Measurements from ENCODE around the gene TMEM14A. TPM values are rescaled to one million over a fixed set of nuclear protein-coding genes. Genes with fewer than 3 reads are reported as not detected.
"Not testable (repeated sequence)": the region's sequence is repeated elsewhere in the genome, so short reads cannot be mapped to it uniquely, and the experiment has no call there.

Gene TMEM14A
- total RNA-seq, 1 donor from 2014 or later: 28.5 TPM

- not testable (repeated sequence) for DNase-seq (ENCODE audit: low spot score); ATAC-seq
Observed at GRCh38 chr6:52655941-52656340, 15.0 kb upstream of the TMEM14A start.

- no peak for DNase-seq (ENCODE audit: low spot score)
- ATAC-seq: no peak
Observed at GRCh38 chr6:52657870-52658269, 13.0 kb upstream of the TMEM14A start.

GRCh38 chr6:52661551-52661950 is 9.4 kb upstream of the TMEM14A start:
- DNase-seq (ENCODE audit: low spot score): no peak
- no peak for ATAC-seq

GRCh38 chr6:52662031-52662430 is 8.9 kb upstream of the TMEM14A start:
- ATAC-seq (no peak), DNase-seq (ENCODE audit: low spot score) (no peak)

- peak; percentile 64 for DNase-seq (ENCODE audit: low spot score)
- ATAC-seq: peak; percentile 71
Observed at GRCh38 chr6:52663120-52663935, 7.6 kb upstream of the TMEM14A start.

- no peak for ATAC-seq
- no peak for DNase-seq (ENCODE audit: low spot score)
Observed at GRCh38 chr6:52663936-52664185, 7.1 kb upstream of the TMEM14A start.

GRCh38 chr6:52664186-52664990 is 6.5 kb upstream of the TMEM14A start:
- peak; percentile 93 for ATAC-seq
- DNase-seq (ENCODE audit: low spot score): peak; percentile 94

GRCh38 chr6:52664991-52665686 is 5.8 kb upstream of the TMEM14A start:
- no peak for DNase-seq (ENCODE audit: low spot score)
- no peak for ATAC-seq

- ATAC-seq: no peak
- DNase-seq (ENCODE audit: low spot score): no peak
Observed at GRCh38 chr6:52666071-52666470, 4.8 kb upstream of the TMEM14A start.

GRCh38 chr6:52666523-52666922 is 4.4 kb upstream of the TMEM14A start:
- DNase-seq (ENCODE audit: low spot score) (peak; percentile 54), ATAC-seq (peak; percentile 7)

- ATAC-seq: no peak
- DNase-seq (ENCODE audit: low spot score): no peak
Observed at GRCh38 chr6:52667572-52667971, 3.3 kb upstream of the TMEM14A start.

- ATAC-seq: no peak
Observed at GRCh38 chr6:52671676-52672075, 763 bp downstream of the TMEM14A start.

GRCh38 chr6:52672412-52673025 is 1.6 kb downstream of the TMEM14A start:
- no peak for ATAC-seq
- no peak for DNase-seq (ENCODE audit: low spot score)

More at GRCh38 chr6:52671676-52672075, 763 bp downstream of the TMEM14A start:
- no peak for DNase-seq (ENCODE audit: low spot score)

- DNase-seq (ENCODE audit: low spot score) (no peak), ATAC-seq (no peak)
Observed at GRCh38 chr6:52674666-52675065, 3.8 kb downstream of the TMEM14A start.

GRCh38 chr6:52675372-52675771 is 4.5 kb downstream of the TMEM14A start:
- no peak for DNase-seq (ENCODE audit: low spot score)
- ATAC-seq: no peak

- DNase-seq (ENCODE audit: low spot score); ATAC-seq: not testable (repeated sequence)
Observed at GRCh38 chr6:52676631-52677030, 5.7 kb downstream of the TMEM14A start.

GRCh38 chr6:52681416-52681815 is 10.5 kb downstream of the TMEM14A start:
- no peak for DNase-seq (ENCODE audit: low spot score)
- ATAC-seq: no peak

GRCh38 chr6:52686878-52687699 is 16.2 kb downstream of the TMEM14A start:
- ATAC-seq: no peak
- DNase-seq (ENCODE audit: low spot score): no peak

- ATAC-seq (no peak), DNase-seq (ENCODE audit: low spot score) (no peak)
Observed at GRCh38 chr6:52689857-52690256, 18.9 kb downstream of the TMEM14A start.

GRCh38 chr6:52691718-52692117 is 20.8 kb downstream of the TMEM14A start:
- DNase-seq (ENCODE audit: low spot score) (no peak), ATAC-seq (peak; percentile 76)

Data from left lobe of liver (tissue), 2 donors.